ENCODE data around the gene CD200R1L. TPM values are rescaled to one million over a fixed set of nuclear protein-coding genes. Genes with fewer than 3 reads are reported as not detected.

The CD200R1L gene
- total RNA-seq, 3 donors from 2014 or later = not detected

- no peak for TF ChIP-seq CTCF (IDR thresholded peaks at IDR 0.05)
- intact Hi-C loops (cut with DNase I, micrococcal nuclease) = loop anchor here in 1 of 2 donors (5.0 kb wide), 1 partner anchor 168 kb away; the partner anchor contains the start of gene CCDC80
- no peak for DNase-seq
- H3K36me3 ChIP-seq (ENCODE audit: low read depth) = no peaks in the 10 kb centered on the region
- H3K4me3 ChIP-seq = no peak overlapping the region
- no peaks in the 10 kb centered on the region for H3K4me1 ChIP-seq (ENCODE audit: low read depth)
- no peaks in the 10 kb centered on the region for H3K9me3 ChIP-seq
- ATAC-seq = no peak
These were observed 36.1 kb downstream of the CD200R1L start for GRCh38 chr3:112810561-112810960.

DNA sequence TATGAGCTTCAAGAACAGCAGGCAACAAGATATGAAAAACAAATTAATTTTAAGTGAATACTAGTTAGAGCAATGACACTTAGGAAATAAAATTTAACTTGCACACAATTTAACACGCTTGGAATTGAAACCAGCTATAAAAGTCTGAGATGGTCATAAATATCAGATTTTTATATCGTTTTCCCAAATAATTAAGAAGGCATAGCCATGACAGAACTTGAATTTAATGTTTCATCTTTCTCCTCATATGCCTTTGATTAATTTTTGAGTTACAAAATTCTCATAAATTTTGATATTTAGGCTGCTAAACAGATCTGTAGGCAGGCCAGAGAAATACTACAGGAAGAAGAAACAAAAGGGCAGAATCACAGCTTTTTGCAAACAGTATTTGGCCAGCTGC, 38.5 kb downstream of the CD200R1L start:
- no peaks in the 10 kb centered on the region for H3K4me1 ChIP-seq (ENCODE audit: low read depth)
- H3K4me3 ChIP-seq = no peak overlapping the region
- H3K36me3 ChIP-seq (ENCODE audit: low read depth) = no peaks in the 10 kb centered on the region
- no peaks in the 10 kb centered on the region for H3K9me3 ChIP-seq
- ATAC-seq (no peak), DNase-seq (no peak)
- intact Hi-C loops (cut with DNase I, micrococcal nuclease) = no loop called here
- no peak for TF ChIP-seq CTCF (IDR thresholded peaks at IDR 0.05)

DNA sequence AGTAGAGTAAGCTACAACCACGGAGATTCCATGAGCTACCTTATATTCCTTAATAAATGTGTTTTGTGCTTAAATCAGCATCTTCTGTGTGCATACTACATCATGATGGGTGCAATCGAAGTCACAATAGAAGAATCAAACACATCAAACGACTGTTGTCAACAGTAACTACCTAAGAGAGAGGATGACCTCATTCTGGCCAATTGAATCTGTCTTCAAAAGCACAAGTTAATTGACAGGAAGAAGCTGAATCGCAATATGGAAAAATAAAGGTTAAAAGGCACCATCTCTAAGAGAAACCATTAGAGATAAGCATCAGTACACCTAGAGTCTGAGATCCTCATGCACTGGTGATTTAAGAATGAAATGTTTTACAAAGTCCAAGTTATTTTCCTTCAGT, 39.0 kb downstream of the CD200R1L start:
- no peak for TF ChIP-seq CTCF (IDR thresholded peaks at IDR 0.05)
- no peak for DNase-seq

DNA sequence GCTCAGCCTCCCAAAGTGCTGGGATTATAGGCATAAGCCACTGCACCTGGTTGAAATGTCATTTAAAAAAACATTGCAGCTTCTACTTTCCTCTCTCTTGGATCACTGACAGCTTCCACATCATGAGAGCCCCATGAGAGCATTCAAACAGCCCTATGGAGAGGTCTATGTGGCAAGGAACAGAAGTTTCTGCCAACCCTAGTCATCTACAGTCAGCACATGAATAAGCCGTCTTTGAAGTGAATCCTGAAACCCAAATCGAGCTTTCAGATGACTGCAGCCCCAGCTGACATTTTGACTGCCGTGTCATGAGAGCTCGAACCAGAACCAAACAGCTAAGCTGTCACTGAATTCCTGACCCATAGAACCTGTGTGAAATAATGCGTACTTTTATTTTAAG, 39.8 kb downstream of the CD200R1L start:
- DNase-seq = no peak
- intact Hi-C loops (cut with DNase I, micrococcal nuclease) = no loop called here
- no peak for TF ChIP-seq CTCF (IDR thresholded peaks at IDR 0.05)
- H3K4me3 ChIP-seq = no peak overlapping the region
- no peaks in the 10 kb centered on the region for H3K9me3 ChIP-seq
- H3K4me1 ChIP-seq (ENCODE audit: low read depth) = no peaks in the 10 kb centered on the region
- no peaks in the 10 kb centered on the region for H3K36me3 ChIP-seq (ENCODE audit: low read depth)
- no peak for ATAC-seq

More for the DNA sequence above, 39.0 kb downstream of the CD200R1L start:
- Histone ChIP-seq H3K4me3 (no peak overlapping the region), H3K36me3 (ENCODE audit: low read depth) (no peaks in the 10 kb centered on the region), H3K9me3 (no peaks in the 10 kb centered on the region), H3K4me1 (ENCODE audit: low read depth) (no peaks in the 10 kb centered on the region)
- ATAC-seq = no peak
- intact Hi-C loops (cut with DNase I, micrococcal nuclease) = no loop called here

DNA sequence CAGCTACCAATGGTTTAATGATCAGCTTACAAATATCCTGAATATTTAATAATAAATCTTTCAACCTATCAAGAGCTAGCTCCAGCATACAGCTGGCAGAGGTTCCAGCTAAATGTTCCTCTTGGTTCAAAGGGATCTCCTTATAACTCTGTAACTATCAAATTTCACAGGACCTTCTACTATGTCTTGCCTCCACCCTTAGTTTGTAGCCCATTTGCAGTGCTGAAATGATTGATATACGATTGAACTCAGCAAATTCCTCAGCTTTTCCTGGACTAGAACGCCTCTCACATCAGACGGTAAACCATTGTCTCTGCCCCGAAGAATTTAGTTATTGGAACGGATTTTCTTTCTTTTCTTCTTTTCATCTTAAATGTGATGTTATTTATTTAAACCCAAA, 41.5 kb downstream of the CD200R1L start:
- intact Hi-C loops (cut with DNase I, micrococcal nuclease) = no loop called here
- Histone ChIP-seq H3K36me3 (ENCODE audit: low read depth) (no peaks in the 10 kb centered on the region), H3K4me1 (ENCODE audit: low read depth) (no peaks in the 10 kb centered on the region), H3K9me3 (no peaks in the 10 kb centered on the region), H3K4me3 (no peak overlapping the region)
- ATAC-seq (no peak), DNase-seq (no peak)
- no peak for TF ChIP-seq CTCF (IDR thresholded peaks at IDR 0.05)

DNA sequence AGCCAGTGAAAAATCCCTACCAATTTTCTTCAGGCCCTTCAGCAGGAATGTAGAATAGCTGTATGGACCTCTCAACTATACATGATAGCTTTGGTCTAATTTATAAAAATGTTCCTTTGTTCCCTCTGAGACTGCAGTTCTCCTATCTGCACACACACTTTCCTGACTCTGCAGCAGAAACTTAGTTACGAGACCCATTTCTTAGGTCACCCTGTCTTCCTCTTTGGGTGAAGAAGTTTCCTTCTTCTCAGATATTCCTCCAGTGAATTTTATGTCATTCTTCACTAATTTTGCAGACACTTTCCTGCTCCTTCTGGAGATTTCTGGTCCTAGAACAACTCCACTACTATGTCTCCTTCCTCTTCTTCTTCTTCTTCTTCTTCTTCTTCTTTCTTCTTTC, 42.6 kb downstream of the CD200R1L start:
- ATAC-seq = no peak

More for the DNA sequence above, 42.6 kb downstream of the CD200R1L start:
- no peaks in the 10 kb centered on the region for H3K36me3 ChIP-seq (ENCODE audit: low read depth)
- intact Hi-C loops (cut with DNase I, micrococcal nuclease) = no loop called here
- H3K4me1 ChIP-seq (ENCODE audit: low read depth) = no peaks in the 10 kb centered on the region
- no peak for DNase-seq
- TF ChIP-seq CTCF (IDR thresholded peaks at IDR 0.05) = no peak
- H3K9me3 ChIP-seq = no peaks in the 10 kb centered on the region
- H3K4me3 ChIP-seq = no peak overlapping the region
